OCI-LY3 (cell line): ENCODE measurements around the gene SPTSSB.

Source experiments
- EZH2phosphoT487 ChIP-seq: fragments of 200-600 bp; shearing (Covaris generic); IDR thresholded peaks from 2 replicates; pipeline ENCODE4 v1.6.1; 2018; ENCODE audit warnings: antibody characterized with exemption, mixed run types, low read depth
- TF ChIP-seq, protein P1 (sequence below): fragments of 200-600, 300-600 bp; sonication (generic); IDR thresholded peaks from 2 replicates; pipeline ENCODE4 v1.5.1; 2014; ENCODE audit warnings: antibody characterized with exemption, low read length, low read depth

DNA sequence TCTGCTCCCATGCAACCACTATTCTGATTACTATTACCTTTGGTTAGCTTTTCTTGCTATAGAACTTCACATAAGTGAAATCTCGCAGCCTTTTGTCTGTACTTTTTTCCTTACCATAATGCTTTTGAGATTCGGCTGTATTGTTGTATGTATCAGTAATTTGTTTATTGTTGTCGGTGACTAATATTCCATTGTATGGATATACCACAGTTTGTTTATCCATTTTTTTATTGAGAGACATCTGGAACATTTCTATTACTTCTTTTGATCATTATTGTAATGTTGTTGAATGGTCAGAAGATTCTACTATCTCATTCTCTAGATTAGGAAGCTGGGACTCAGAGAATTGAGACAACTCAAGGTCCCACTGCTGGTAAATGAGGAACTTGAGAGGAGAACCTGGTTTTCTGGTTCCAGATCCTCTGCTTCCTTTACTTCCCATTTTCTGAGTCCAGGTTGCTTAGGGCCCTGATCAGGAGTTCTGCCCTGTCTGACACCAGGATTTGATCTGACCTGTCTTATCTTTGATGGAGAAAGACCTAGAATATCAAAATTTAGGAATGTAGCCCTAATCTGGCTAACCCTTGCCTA lies 18.2 kb upstream of the SPTSSB start:
- TF ChIP-seq, protein P1, sequence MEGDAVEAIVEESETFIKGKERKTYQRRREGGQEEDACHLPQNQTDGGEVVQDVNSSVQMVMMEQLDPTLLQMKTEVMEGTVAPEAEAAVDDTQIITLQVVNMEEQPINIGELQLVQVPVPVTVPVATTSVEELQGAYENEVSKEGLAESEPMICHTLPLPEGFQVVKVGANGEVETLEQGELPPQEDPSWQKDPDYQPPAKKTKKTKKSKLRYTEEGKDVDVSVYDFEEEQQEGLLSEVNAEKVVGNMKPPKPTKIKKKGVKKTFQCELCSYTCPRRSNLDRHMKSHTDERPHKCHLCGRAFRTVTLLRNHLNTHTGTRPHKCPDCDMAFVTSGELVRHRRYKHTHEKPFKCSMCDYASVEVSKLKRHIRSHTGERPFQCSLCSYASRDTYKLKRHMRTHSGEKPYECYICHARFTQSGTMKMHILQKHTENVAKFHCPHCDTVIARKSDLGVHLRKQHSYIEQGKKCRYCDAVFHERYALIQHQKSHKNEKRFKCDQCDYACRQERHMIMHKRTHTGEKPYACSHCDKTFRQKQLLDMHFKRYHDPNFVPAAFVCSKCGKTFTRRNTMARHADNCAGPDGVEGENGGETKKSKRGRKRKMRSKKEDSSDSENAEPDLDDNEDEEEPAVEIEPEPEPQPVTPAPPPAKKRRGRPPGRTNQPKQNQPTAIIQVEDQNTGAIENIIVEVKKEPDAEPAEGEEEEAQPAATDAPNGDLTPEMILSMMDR, result no peak
- no peak for TF ChIP-seq EZH2phosphoT487
